ENCODE measurements around the gene KRT81. TPM values are rescaled to one million over a fixed set of nuclear protein-coding genes. Genes with fewer than 3 reads are reported as not detected.

The KRT81 gene
- total RNA-seq, 1 donor from 2014 or later, result not detected

- peaks cover 9% of the 10 kb centered on the region for H3K27me3 ChIP-seq
- H3K27ac ChIP-seq, result no peak overlapping the region
- H3K4me3 ChIP-seq, result no peak overlapping the region
- DNase-seq (no peak), ATAC-seq (no peak)
- H3K4me1 ChIP-seq, result no peaks in the 10 kb centered on the region
- TF ChIP-seq CTCF (IDR thresholded peaks at IDR 0.05), result no peak
- H3K36me3 ChIP-seq, result no peaks in the 10 kb centered on the region
- intact Hi-C loops (cut with DNase I), result no loop called here
- H3K9me3 ChIP-seq, result no peaks in the 10 kb centered on the region
Observed at GRCh38 chr12:52267266-52267665, 24.1 kb downstream of the KRT81 start.

GRCh38 chr12:52266514-52266913, 24.8 kb downstream of the KRT81 start:
- Histone ChIP-seq H3K36me3 (no peaks in the 10 kb centered on the region), H3K4me3 (no peak overlapping the region), H3K27me3 (peaks cover 9% of the 10 kb centered on the region), H3K27ac (no peak overlapping the region), H3K9me3 (no peaks in the 10 kb centered on the region), H3K4me1 (no peaks in the 10 kb centered on the region)
- ATAC-seq (no peak), DNase-seq (no peak)
- intact Hi-C loops (cut with DNase I), result no loop called here
- TF ChIP-seq CTCF (IDR thresholded peaks at IDR 0.05), result no peak

- Histone ChIP-seq H3K27ac (no peak overlapping the region), H3K27me3 (peaks cover 5% of the 10 kb centered on the region), H3K36me3 (no peaks in the 10 kb centered on the region), H3K4me1 (no peaks in the 10 kb centered on the region), H3K9me3 (no peaks in the 10 kb centered on the region), H3K4me3 (no peak overlapping the region)
- intact Hi-C loops (cut with DNase I), result no loop called here
- ATAC-seq (no peak), DNase-seq (no peak)
- TF ChIP-seq CTCF (IDR thresholded peaks at IDR 0.05), result no peak
Observed at GRCh38 chr12:52264435-52264825, 26.9 kb downstream of the KRT81 start.

- intact Hi-C loops (cut with DNase I), result no loop called here
- ATAC-seq (no peak), DNase-seq (peak; percentile 31)
- Histone ChIP-seq H3K27me3 (peaks cover 10% of the 10 kb centered on the region), H3K4me1 (no peaks in the 10 kb centered on the region), H3K36me3 (no peaks in the 10 kb centered on the region), H3K27ac (no peak overlapping the region), H3K9me3 (no peaks in the 10 kb centered on the region), H3K4me3 (no peak overlapping the region)
- TF ChIP-seq CTCF (IDR thresholded peaks at IDR 0.05), result no peak
Observed at GRCh38 chr12:52263761-52264434, 27.4 kb downstream of the KRT81 start.

- ATAC-seq, result no peak
- H3K9me3 ChIP-seq, result no peaks in the 10 kb centered on the region
- DNase-seq, result peak; percentile 26
- peaks cover 8% of the 10 kb centered on the region for H3K4me1 ChIP-seq
- H3K36me3 ChIP-seq, result no peaks in the 10 kb centered on the region
- H3K27me3 ChIP-seq, result peaks cover 26% of the 10 kb centered on the region
- no peak overlapping the region for H3K27ac ChIP-seq
- intact Hi-C loops (cut with DNase I), result no loop called here
- TF ChIP-seq CTCF (IDR thresholded peaks at IDR 0.05), result no peak
- H3K4me3 ChIP-seq, result no peak overlapping the region
Observed at GRCh38 chr12:52262286-52262685, 29.0 kb downstream of the KRT81 start.

- H3K9me3 ChIP-seq, result no peaks in the 10 kb centered on the region
- DNase-seq (no peak), ATAC-seq (no peak)
- no peak overlapping the region for H3K27ac ChIP-seq
- H3K27me3 ChIP-seq, result peaks cover 38% of the 10 kb centered on the region
- H3K36me3 ChIP-seq, result no peaks in the 10 kb centered on the region
- intact Hi-C loops (cut with DNase I), result no loop called here
- peaks cover 8% of the 10 kb centered on the region for H3K4me1 ChIP-seq
- TF ChIP-seq CTCF (IDR thresholded peaks at IDR 0.05), result no peak
- no peak overlapping the region for H3K4me3 ChIP-seq
Observed at GRCh38 chr12:52261208-52261484, 30.2 kb downstream of the KRT81 start.
